HG03571 (cell line): ENCODE results near the gene ZFAND3.
"Not testable (repeated sequence)": the region's sequence is repeated elsewhere in the genome, so short reads cannot be mapped to it uniquely, and the experiment has no call there.

Experiments
- ATAC-seq: cut with Tn5 transposase; IDR thresholded peaks from one replicate; pipeline ENCODE4 v1.9.1; 2021; ENCODE audit not compliant: unreplicated experiment

ZFAND3 gene

DNA sequence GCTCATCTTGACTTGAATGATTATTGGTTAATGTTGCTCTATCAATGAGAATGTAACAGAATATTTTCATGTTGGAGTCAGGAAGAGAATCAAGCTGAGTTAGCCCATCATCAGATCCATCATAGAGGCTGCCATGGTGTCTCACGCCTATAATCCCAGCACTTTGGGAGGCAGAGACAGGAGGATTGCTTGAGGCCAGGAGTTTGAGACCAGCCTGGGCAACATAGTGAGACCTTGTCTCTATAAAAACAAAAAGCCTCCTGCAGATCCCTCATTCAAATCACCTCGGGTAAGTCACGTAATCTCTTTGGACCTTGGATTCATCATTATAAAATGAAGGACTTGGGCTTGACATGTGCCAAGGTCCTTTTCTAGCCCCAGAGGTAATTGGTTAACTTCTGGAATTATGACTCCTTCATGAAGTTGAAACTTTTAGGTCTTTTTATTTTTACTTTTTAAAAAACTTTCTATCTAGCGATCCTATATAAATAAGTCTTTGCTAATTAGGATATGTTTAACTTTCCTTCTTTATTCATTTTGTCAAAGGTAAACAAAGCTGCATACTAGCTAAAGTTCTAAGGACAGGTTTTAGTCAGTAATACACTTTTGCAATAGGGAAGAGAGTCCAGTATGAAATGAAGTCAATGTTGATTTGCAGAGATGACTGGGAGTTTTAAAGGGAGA lies 110.9 kb downstream of the ZFAND3 start:
- ATAC-seq = no peak

DNA sequence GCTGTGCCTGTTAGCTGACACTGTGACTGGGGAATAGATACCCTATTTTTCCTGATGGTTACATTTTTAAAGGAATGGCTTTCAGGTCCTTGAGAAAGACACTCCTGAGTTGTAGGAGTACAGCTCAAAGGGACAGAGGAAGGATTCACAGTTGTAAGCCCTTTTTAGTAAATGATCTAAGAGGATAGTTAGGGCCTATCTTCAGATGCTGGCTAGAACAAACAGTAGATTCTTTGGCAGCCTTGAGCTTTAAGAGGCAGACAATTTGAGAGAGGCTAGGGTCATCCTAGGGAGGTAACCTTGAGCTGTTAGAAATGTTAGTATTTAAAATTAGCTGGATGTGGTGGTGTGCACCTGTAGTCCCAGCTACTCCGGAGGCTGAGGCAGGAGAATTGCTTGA lies 111.5 kb downstream of the ZFAND3 start:
- ATAC-seq = no peak

DNA sequence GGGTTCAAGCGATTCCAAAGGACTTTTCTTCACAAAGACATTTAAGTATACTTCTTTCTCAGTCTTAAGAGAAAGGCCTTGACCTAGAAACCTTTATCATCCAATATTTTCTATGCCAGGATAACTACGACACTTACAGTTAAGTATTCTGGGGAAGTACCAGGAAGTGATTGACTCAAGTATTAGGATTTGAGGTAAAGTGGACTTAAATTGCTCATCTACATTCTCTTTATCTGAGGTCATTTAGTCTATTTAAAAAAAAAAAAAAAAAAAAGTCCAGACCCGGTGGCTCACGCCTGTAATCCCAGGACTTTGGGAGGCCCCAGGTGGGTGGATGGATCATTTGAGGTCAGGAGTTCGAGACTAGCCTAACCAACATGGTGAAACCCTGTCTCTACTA lies 114.7 kb downstream of the ZFAND3 start:
- no peak for ATAC-seq

DNA sequence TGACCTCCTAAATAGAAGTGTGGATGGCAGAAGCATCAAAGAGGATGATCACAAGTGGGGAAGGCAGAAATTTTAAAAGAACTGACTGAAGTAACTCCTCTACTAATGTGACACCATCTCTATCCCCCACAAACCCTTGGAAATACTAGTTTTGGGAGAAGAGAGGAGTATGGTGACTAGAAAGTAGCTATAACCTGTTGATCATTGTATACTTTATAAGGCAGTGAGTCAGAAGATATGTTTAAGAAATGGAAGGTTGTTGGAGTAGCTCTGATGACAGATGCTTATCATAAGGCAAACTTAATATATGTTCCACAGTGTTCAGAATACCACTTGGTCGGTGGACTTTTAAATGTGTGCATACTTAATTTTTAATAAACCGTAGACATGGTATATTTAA lies 116.6 kb downstream of the ZFAND3 start:
- ATAC-seq = no peak

DNA sequence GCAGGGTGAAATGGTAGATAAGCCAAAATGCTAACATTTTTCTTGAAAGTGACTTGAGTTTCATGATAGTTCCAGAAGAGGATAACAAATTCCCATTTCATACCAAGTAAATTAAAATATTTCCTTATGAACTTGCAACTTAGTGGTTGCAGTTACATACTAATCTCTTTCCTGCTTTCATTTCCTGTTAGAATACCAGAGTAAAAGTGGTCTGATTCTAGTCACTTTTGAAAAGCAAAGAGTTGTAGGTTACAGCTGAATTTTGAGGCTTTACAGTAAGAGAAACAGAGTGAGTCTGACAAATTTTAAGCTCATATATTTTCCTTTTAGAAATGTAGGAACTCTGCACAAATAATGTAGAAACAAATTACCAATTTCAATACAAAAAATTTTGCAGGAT lies 117.4 kb downstream of the ZFAND3 start:
- ATAC-seq = no peak

DNA sequence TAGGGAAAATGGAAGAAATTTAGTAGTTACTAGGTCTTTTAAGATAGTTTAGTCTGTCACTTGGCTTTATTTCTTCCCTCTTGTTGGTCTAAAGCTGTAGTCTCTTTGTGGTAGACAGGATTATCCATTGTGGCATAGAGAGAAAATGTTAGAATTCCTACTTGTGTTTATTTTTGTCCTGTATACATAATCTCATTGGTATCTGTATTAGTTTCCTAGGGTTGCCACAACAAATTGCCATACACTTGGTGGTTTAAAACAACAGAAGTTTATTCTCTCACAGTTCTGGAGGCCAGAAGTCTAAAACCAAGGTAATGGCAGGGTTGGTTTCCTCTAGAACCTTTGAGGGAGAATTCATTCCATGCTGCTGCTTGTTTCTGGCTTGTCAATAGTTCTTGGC lies 119.4 kb downstream of the ZFAND3 start:
- ATAC-seq = no peak

DNA sequence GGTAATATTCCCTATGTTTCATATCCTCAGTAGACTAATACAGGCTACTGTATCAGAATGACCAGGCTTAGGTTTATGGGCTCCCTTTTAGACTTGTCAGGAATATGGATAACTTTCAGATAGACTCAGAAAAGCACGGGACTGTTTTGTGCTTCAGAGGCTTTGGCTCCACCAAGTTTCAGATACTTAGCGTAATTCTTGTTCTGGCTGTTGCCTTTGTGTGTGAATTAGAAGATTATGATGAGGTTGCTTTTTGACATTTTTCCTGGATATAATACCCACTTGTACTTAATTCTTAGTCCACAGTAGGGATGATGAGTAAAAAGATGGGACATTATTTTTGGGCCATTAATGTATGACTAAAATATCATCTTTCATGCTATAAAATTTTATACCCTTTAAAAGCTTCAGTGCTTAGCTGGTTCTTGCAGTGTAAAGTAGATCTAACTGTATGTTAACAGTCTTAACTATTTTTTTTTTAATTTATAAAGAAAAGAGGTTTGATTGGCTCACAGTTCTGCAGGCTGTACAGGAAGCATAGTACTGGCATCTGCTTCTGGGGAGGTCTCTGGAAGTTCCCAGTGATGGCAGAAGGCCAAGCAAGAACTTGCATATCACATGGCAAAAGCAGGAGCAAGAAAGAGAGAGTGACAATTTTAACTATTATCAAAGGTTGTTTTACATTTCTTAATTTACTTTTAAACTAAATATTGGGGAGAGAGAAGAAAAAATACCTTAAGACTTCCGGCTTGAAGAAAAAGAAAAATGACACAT lies 120.7 kb downstream of the ZFAND3 start:
- no peak for ATAC-seq

DNA sequence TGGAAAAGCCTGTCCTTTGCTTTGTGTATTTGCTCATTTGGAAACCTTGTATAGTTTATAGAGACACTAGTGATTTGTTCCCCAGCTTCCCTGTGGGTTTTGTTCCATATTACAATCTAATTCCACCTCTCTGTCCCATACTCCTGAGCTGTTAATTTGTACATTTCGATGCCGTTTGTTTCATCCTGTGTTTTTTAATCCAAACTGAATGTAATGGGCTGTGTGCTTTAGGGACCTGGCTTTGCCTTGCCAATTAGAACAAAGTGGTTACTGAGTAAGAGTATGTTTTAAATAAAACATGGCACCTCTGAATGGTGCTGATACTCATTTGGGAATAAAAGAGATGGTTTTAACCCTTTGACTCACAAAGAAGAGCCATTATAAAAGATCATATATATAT lies 122.3 kb downstream of the ZFAND3 start:
- no peak for ATAC-seq

DNA sequence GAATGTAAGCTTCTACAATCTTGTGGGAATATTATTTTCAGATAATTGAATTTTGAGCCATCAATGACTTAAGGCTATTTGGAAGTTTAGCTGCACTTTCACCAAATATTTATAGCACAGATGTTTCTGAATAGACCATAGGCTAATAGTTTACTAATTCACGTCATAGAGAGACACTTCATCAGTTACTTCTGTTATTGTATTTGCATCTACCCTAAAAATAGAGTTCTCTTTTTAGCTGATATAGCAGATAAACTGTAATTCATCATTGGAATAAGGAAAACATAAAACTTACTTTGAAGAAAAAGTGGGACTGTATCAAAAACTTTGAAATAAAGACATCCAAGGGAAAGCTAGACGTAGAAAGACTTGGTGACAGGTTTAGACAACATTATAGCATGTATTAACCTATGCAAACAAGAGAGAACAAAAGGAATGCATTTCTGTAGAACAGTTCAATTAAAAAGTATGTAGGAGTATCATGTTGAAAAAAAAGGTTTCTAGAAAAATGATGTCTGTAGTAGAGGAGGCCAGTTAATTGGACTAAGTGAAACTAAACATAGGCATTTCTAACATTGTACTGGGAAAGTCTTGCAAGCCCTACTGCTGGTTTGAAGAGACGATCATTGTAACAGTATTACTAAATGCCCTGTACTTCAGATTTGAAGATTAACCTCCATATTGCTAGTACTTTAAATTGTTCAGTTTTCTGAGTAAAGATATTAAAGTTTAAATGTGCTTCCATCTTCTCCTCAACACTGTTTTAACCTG lies 123.3 kb downstream of the ZFAND3 start:
- ATAC-seq = no peak

DNA sequence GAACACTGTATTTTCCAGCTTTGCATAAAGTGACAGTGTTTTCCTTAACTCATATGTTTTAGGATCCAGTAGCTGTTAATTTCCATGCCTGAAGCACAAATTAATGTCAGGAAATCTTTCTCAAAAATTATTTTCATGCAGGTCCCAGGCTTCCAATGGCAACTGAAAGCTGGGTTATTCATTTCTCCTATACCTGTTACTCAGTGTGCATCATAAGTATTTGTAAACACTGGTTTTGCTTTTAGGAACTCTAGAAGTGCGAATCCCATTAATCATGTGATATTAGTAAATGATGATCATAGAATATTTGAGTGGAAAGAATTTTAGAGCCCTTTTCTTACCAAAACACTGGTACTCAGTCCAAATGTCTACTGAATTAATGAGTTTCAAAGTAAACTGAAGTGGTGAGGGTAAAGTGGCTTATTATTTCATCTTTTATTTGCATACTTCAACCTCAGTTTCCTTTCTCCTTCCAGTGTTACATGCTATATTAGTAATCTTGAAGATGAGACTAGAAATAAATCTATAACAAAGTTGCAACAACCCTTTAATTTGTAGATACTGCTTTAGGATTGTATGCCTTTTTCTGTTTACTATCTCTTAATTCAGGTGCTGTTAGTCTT lies 124.0 kb downstream of the ZFAND3 start:
- no peak for ATAC-seq

DNA sequence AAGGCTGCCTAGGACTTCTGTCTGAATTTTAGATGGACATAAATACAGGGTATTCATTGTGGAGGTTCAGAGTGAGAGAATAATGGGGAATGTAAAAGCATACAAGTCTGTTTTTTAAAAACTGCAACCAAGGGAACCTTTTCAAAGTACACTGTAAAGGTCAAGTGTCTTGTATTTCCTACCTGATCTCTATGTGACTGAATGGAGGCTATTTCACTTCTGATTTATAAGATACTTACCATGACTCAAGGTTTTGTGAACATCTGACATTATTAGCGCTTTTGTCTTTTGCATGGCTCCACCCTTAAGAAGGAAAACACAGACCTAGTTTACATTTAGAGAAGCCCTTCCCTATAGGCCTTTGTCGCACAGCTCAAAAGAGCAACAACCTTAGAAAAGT lies 126.5 kb downstream of the ZFAND3 start:
- ATAC-seq = no peak

DNA sequence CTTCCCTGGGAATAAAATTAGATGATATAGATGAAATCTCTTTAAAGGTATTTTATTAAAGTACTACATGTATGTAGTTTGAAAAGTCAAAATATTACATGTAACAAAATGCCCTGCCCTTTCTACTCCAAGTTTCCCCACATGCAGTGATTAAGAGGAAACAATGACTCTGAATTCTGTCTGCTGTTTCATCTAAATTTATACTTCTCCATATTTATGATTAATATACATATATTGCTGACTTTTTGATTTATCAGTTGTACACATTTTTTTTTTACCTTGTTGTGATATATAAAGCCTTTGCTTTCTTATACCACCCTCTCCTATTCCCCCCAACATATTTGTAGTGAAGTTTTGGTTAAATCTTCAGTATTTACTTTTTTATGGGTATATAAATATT lies 127.9 kb downstream of the ZFAND3 start:
- no peak for ATAC-seq

DNA sequence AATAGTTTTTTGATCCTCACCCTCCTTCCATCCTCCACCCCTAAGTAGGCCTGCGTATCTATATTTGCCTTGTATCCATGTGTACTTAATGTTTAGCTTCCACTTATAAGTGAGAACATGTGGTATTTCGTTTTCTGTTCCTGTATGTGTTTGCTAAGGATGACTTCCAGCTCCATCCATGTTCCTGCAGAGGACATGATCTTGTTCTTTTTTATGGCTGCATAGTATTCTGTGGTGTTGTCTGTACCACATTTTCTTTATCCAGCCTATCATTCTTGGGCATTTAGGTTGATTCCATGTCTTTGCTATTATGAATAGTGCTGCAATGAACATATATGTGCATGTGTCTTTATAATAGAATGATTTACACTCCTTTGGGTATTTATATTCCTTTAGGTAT lies 129.1 kb downstream of the ZFAND3 start:
- not testable (repeated sequence) for ATAC-seq

DNA sequence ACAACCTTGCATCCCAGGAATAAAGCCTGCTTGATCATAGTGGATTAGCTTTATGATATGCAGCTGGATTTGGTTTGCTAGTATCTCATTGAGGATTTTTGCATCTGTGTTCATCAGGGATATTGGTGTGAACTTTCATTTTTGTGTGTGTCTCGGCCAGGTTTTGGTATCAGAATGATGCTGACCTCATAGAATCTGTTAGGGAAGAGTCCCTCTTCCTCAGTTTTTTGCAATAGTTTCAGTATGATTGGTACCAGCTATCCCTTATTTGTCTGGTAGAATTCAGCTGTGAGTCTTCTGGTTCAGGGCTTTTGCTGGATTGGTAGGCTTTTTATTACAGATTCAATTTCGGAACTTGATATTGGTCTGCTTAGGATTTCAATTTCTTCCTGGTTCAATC lies 132.5 kb downstream of the ZFAND3 start:
- ATAC-seq = no peak

DNA sequence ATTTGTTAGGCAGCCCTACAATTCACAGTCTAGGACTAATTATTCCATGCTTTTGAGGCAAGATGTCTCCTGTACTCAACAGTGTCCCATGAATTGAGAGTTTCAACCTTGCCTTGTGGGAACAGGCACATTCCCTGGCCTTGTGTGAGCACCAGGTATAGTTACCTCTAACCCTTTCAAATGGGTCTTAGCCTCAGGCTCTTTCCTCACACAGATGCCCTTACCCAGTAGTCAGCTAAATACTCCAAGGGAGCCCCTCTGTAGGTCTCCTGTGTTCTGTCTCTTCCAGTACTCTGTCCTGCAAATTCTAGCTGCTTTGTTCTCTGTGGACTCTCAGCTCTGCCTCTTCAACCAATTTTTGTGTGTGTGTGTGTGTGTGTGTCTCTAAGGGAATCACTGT lies 135.3 kb downstream of the ZFAND3 start:
- no peak for ATAC-seq

DNA sequence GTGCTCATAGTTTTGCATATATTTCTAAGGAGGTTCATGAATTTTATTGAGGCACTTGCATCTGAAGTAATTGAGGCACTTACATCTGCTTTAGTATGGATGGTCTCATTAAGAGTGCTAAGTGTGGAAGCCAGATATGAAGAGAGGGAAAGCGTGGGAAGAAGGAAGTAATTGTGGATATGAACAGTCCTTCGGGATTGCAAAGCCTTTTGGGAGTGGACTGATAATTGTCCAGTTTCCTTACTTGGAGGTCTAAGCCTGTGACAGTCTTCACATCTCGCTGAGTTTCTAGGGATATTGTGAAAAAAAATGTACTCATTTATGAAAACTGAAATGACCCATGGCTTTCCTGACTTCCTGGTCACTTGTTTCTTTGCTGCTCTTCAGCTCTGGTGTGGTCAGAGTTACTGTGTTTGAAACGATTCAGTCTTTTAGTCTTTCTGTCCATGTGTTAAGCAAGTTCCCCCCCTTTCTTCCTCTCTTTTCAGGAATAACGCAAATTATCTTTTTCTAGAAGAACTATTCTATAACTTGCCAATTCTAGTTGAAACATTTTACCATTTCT lies 137.3 kb downstream of the ZFAND3 start:
- ATAC-seq = no peak

DNA sequence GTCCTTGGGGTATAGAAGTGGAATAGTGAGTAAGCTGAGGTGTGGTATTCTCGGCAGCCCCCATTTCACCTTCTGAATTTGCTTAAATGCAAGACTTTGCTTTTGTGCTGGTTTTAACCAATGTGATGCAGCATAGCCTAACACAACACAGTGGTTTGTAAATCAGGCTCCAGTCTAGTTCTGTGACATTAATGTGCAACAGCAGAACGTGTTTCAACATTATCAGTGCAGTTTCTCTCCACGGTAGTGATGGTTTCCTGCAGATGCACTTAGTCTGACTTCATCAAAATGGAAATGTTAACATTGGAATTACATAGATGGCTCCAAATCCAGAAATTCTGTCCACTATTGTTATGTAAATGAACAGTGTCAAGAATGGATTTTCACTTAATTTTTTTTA lies 139.5 kb downstream of the ZFAND3 start:
- no peak for ATAC-seq

DNA sequence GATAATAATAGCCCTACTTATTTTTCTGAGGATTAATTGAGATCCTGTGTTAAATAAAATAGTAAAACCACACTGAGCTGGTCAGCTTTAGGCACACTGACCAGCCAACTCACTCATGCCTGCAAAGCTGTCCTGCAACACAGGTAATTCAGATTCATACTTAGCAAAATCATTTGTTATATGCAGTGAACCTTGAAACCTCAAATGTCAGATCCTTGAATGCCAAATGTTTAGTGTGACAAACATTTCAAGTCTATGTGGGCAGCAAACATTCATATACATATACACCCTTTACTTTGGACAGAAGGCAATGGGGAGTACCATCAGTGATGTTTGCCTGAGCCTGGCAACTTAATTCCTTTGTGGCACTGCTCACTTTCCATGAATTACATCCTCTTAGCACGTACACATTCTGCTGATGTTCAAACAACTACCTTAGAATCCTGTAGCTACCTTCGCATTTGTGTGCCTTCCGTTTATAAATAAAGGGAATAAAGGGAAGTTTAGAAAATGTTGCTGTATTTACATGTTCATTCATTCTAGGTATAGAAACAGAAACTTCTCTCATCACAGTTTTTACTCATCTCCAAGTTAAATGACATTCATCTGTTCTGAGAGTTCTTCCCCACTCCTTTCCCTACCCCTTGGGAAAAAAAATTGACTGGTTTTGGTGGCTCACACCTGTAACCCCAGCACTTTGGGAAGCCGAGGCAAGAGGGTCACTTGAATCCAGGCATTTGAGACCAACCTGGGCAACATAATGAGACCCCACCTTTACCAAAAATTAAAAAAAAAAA lies 140.8 kb downstream of the ZFAND3 start:
- ATAC-seq = no peak

DNA sequence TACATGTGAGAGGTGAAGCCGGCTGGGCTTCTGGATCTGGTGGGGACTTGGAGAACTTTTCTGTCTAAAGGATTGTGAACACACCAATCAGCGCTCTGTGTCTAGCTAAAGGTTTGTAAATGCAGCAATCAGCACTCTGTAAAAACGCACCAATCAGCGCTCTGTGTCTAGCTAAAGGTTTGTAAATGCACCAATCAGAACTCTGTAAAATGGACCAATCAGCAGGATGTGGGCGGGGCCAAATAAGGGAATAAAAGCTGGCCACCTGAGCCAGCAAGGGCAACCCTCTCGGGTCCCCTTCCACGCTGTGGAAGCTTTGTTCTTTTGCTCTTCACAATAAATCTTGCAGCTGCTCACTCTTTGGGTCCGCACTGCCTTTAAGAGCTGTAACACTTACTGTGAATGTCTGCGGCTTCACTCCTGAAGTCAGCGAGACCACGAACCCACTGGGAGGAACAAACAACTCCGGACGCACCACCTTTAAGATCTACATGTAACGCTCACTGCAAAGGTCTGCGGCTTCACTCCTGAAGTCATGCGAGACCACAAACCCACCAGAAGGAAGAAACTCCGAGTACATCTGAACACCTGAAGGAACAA lies 143.1 kb downstream of the ZFAND3 start:
- not testable (repeated sequence) for ATAC-seq
